PFSK-1 (cell line): ENCODE results near the gene APOC4.

Experiments used
- SIN3A ChIP-seq: IDR thresholded peaks from 2 replicates; pipeline ENCODE4 v1.6.1; 2012; ENCODE audit warnings: mild to moderate bottlenecking, low read length, moderate library complexity, borderline replicate concordance; ENCODE audit not compliant: insufficient read depth
- TAF1 ChIP-seq: IDR thresholded peaks from 2 replicates; pipeline ENCODE4 v1.6.1; 2012; ENCODE audit warnings: low read length, control low read depth, borderline replicate concordance; ENCODE audit not compliant: insufficient read depth
- TF ChIP-seq, protein P1 (sequence below), 2 experiments: IDR thresholded peaks; 2 replicates each; pipeline versions ENCODE4 v1.6.1 to v1.8.0; 2011 to 2012; ENCODE audit warnings: low read depth in 2 of 2, low read length in 2 of 2, control low read depth in 1 of 2, inconsistent platforms in 1 of 2, mild to moderate bottlenecking in 1 of 2, moderate library complexity in 1 of 2; ENCODE audit not compliant: insufficient read depth in 1 of 2

- TF ChIP-seq, protein P1, sequence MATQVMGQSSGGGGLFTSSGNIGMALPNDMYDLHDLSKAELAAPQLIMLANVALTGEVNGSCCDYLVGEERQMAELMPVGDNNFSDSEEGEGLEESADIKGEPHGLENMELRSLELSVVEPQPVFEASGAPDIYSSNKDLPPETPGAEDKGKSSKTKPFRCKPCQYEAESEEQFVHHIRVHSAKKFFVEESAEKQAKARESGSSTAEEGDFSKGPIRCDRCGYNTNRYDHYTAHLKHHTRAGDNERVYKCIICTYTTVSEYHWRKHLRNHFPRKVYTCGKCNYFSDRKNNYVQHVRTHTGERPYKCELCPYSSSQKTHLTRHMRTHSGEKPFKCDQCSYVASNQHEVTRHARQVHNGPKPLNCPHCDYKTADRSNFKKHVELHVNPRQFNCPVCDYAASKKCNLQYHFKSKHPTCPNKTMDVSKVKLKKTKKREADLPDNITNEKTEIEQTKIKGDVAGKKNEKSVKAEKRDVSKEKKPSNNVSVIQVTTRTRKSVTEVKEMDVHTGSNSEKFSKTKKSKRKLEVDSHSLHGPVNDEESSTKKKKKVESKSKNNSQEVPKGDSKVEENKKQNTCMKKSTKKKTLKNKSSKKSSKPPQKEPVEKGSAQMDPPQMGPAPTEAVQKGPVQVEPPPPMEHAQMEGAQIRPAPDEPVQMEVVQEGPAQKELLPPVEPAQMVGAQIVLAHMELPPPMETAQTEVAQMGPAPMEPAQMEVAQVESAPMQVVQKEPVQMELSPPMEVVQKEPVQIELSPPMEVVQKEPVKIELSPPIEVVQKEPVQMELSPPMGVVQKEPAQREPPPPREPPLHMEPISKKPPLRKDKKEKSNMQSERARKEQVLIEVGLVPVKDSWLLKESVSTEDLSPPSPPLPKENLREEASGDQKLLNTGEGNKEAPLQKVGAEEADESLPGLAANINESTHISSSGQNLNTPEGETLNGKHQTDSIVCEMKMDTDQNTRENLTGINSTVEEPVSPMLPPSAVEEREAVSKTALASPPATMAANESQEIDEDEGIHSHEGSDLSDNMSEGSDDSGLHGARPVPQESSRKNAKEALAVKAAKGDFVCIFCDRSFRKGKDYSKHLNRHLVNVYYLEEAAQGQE (IDR thresholded peaks at IDR 0.05; ENCODE audit: insufficient read depth in 1 of 2, low read depth in 2 of 2, low read length in 2 of 2): no peak
- TF ChIP-seq SIN3A (no peak), TAF1 (no peak)
Observed at GRCh38 chr19:44924243-44924725, 17.8 kb upstream of the APOC4 start.
